ENCODE measurements around the gene MROH9.
"Not testable (repeated sequence)": the region's sequence is repeated elsewhere in the genome, so short reads cannot be mapped to it uniquely, and the experiment has no call there.

The MROH9 gene

GRCh38 chr1:170935231-170935630 is at the start of gene MROH9:
Gene MROH9 (plus strand): TSS chr1:170935534. CDS start chr1:170945557, 10,023 bp downstream.
- Mint-ChIP-seq H3K4me3 (no peak within 1 kb of the TSS), H3K9me3 (no peaks in the 10 kb centered on the region), H3K4me1 (ENCODE audit: low read depth) (no peaks in the 10 kb centered on the region), H3K36me3 (ENCODE audit: low read depth) (no peaks in the 10 kb centered on the region), H3K27ac (no peak within 1 kb of the TSS), H3K27me3 (ENCODE audit: low read depth) (peaks cover 5% of the 10 kb centered on the region)
- DNase-seq (ENCODE audit: low spot score) = no peak

DNA sequence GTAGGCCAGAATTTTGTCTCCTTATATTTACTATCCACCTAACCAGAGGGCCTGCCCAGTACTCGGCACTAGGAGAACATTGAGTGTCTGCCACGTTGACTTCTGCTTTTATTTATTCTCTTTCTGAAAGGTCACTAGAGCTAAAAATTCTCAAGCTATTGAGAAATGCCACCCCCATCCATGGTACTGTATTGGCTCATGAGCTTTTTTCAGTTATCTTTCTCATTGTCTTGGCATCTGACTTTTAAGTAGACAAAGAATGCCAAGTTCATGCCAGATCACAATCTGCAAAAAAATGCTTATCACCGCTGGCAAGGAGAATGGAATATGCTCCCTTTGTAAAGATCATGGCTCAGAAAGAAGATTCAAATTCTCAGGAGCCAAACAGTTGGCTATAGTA is 49.8 kb upstream of the MROH9 start:
- no peak overlapping the region for H3K4me3 Mint-ChIP-seq
- H3K27me3 Mint-ChIP-seq (ENCODE audit: low read depth) = peaks cover 2% of the 10 kb centered on the region
- no peak overlapping the region for H3K27ac Mint-ChIP-seq
- no peaks in the 10 kb centered on the region for H3K4me1 Mint-ChIP-seq (ENCODE audit: low read depth)
- no peak for DNase-seq (ENCODE audit: low spot score)
- no peaks in the 10 kb centered on the region for H3K36me3 Mint-ChIP-seq (ENCODE audit: low read depth)
- no peaks in the 10 kb centered on the region for H3K9me3 Mint-ChIP-seq

GRCh38 chr1:170886460-170886859 is 48.9 kb upstream of the MROH9 start:
- DNase-seq (ENCODE audit: low spot score) = no peak
- no peaks in the 10 kb centered on the region for H3K4me1 Mint-ChIP-seq (ENCODE audit: low read depth)
- no peaks in the 10 kb centered on the region for H3K9me3 Mint-ChIP-seq
- no peak overlapping the region for H3K4me3 Mint-ChIP-seq
- no peaks in the 10 kb centered on the region for H3K36me3 Mint-ChIP-seq (ENCODE audit: low read depth)
- H3K27me3 Mint-ChIP-seq (ENCODE audit: low read depth) = peaks cover 2% of the 10 kb centered on the region
- no peak overlapping the region for H3K27ac Mint-ChIP-seq

DNA sequence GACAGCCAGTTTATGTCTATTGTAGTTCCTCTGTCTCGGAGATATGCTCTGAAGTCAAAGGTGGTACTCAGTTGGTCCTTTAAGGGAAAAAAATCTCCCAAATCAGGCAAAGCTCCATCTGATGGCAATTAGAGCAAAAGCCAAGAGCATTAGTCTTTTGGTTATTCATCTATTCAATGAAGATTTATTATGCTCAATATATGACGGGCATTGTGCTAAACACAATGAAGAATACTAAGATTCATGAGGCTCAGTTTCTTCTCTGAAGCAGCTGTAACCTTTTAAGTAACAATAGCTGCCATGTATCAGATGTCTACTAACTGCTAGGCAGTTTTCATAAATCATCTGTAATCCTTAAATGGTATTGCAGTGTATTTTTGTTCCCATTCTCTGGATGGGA is 47.6 kb upstream of the MROH9 start:
- no peak for DNase-seq (ENCODE audit: low spot score)
- Mint-ChIP-seq H3K27me3 (ENCODE audit: low read depth) (no peaks in the 10 kb centered on the region), H3K4me3 (no peak overlapping the region), H3K4me1 (ENCODE audit: low read depth) (no peaks in the 10 kb centered on the region), H3K9me3 (no peaks in the 10 kb centered on the region), H3K36me3 (ENCODE audit: low read depth) (no peaks in the 10 kb centered on the region), H3K27ac (no peak overlapping the region)

- no peak for DNase-seq (ENCODE audit: low spot score)
- Mint-ChIP-seq H3K27ac (no peak overlapping the region), H3K36me3 (ENCODE audit: low read depth) (no peaks in the 10 kb centered on the region)
These were observed 43.5 kb upstream of the MROH9 start for GRCh38 chr1:170891872-170892271.

GRCh38 chr1:170893655-170894297 is 41.6 kb upstream of the MROH9 start:
- H3K27me3 Mint-ChIP-seq (ENCODE audit: low read depth) = no peaks in the 10 kb centered on the region
- no peak overlapping the region for H3K4me3 Mint-ChIP-seq

More at GRCh38 chr1:170891872-170892271, 43.5 kb upstream of the MROH9 start:
- Mint-ChIP-seq H3K27me3 (ENCODE audit: low read depth) (no peaks in the 10 kb centered on the region), H3K4me1 (ENCODE audit: low read depth) (no peaks in the 10 kb centered on the region), H3K9me3 (no peaks in the 10 kb centered on the region), H3K4me3 (no peak overlapping the region)

DNA sequence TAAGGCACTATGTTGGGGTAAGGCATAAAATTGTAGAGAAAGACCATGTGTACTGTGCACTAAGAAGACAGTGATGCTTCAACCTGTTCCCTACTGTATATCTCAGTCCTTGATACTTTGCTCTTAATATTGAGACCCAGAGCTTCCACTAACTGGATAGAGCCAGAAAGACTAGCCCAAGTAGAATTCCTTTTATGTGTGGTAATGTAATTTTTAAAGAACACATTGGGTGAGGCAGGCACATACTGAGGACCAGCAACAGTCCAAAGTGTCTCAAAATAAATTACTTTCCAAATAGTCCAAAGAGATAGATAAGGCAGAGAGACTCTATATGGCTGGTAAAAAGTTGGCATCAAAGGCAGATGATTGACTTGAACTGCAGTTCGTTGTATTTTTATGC is 31.4 kb upstream of the MROH9 start:
- H3K36me3 Mint-ChIP-seq (ENCODE audit: low read depth) = no peaks in the 10 kb centered on the region
- DNase-seq (ENCODE audit: low spot score) = no peak
- no peak overlapping the region for H3K27ac Mint-ChIP-seq
- H3K27me3 Mint-ChIP-seq (ENCODE audit: low read depth) = no peaks in the 10 kb centered on the region
- H3K4me3 Mint-ChIP-seq = no peak overlapping the region
- no peaks in the 10 kb centered on the region for H3K9me3 Mint-ChIP-seq
- H3K4me1 Mint-ChIP-seq (ENCODE audit: low read depth) = no peaks in the 10 kb centered on the region

More at GRCh38 chr1:170893655-170894297, 41.6 kb upstream of the MROH9 start:
- Mint-ChIP-seq H3K36me3 (ENCODE audit: low read depth) (no peaks in the 10 kb centered on the region), H3K27ac (no peak overlapping the region), H3K9me3 (no peaks in the 10 kb centered on the region), H3K4me1 (ENCODE audit: low read depth) (no peaks in the 10 kb centered on the region)
- DNase-seq (ENCODE audit: low spot score) = no peak

DNA sequence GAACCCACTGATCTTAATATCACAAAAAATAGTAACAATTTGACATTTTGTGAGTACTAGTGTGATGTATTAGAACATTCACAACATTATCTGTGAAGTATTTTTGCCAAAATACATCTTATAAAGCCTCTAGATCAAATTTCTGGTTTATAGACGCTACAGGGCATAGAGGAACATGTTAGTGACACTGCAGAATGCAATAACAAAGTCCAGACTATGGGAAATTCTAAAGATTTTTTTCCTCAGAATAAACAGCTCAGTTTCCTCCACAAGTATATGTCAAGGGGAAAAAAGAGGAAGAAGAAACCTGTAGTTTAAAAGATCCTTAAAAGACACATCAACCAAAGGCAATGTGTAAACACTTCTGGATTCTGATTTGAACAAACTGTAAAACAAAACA is 26.4 kb upstream of the MROH9 start:
- no peak overlapping the region for H3K27ac Mint-ChIP-seq

DNA sequence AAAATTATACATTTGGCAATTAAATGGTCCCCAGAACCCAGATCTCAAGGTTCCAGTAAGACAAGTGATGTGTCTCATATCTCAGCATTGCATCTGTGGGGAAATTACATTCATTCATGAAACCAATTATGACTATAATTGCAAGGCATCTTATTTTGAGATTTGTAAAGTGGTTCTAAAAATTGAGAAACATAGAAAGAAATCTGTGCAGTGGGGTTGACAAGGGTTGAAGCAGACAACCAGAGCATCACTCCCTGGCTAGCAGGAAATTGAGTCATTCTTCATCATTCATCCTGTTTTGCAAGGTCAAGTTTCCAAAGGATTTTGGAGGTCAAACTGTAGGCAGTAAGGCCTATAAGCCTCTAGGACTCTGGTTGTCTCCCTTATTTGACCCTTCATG is 25.1 kb upstream of the MROH9 start:
- DNase-seq (ENCODE audit: low spot score) = no peak
- H3K9me3 Mint-ChIP-seq = no peaks in the 10 kb centered on the region

More for the DNA sequence above, 26.4 kb upstream of the MROH9 start:
- Mint-ChIP-seq H3K36me3 (ENCODE audit: low read depth) (no peaks in the 10 kb centered on the region), H3K9me3 (no peaks in the 10 kb centered on the region), H3K4me1 (ENCODE audit: low read depth) (no peaks in the 10 kb centered on the region), H3K4me3 (no peak overlapping the region), H3K27me3 (ENCODE audit: low read depth) (no peaks in the 10 kb centered on the region)
- no peak for DNase-seq (ENCODE audit: low spot score)

DNA sequence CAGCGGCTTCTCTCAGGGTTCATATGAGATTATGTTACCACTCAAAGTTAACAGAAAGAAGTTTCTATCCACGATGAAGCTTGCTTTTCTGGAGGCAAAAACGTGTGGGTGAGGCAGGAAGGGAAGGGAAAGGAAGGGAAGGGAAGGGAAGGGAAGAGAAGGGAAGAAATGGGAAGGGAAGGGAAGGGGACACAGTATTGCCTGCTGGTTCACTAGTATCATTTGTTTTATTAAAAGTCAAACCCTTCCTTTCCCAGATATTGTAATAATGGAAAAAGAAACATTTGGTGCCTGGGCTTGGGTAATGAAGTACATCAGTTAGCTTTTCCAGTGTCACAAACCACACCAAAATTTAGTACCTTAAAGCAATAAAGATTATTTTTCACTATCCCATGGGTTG is 18.0 kb upstream of the MROH9 start:
- Mint-ChIP-seq H3K9me3 (peaks cover 18% of the 10 kb centered on the region), H3K27ac (no peak overlapping the region), H3K36me3 (ENCODE audit: low read depth) (no peaks in the 10 kb centered on the region), H3K27me3 (ENCODE audit: low read depth) (no peaks in the 10 kb centered on the region), H3K4me1 (ENCODE audit: low read depth) (no peaks in the 10 kb centered on the region), H3K4me3 (no peak overlapping the region)
- no peak for DNase-seq (ENCODE audit: low spot score)

More for the DNA sequence above, 25.1 kb upstream of the MROH9 start:
- Mint-ChIP-seq H3K27me3 (ENCODE audit: low read depth) (no peaks in the 10 kb centered on the region), H3K27ac (no peak overlapping the region), H3K4me1 (ENCODE audit: low read depth) (no peaks in the 10 kb centered on the region), H3K4me3 (no peak overlapping the region), H3K36me3 (ENCODE audit: low read depth) (no peaks in the 10 kb centered on the region)

- not testable (repeated sequence) for H3K27ac Mint-ChIP-seq; DNase-seq (ENCODE audit: low spot score); H3K27me3 Mint-ChIP-seq (ENCODE audit: low read depth); H3K36me3 Mint-ChIP-seq (ENCODE audit: low read depth); H3K4me1 Mint-ChIP-seq (ENCODE audit: low read depth); H3K4me3 Mint-ChIP-seq
- H3K9me3 Mint-ChIP-seq = peaks cover 19% of the 10 kb centered on the region
These were observed 10.7 kb upstream of the MROH9 start for GRCh38 chr1:170924656-170925055.

- H3K27me3 Mint-ChIP-seq (ENCODE audit: low read depth) = peaks cover 6% of the 10 kb centered on the region
- no peaks in the 10 kb centered on the region for H3K36me3 Mint-ChIP-seq (ENCODE audit: low read depth)
- H3K9me3 Mint-ChIP-seq = no peaks in the 10 kb centered on the region
- no peak overlapping the region for H3K27ac Mint-ChIP-seq
- DNase-seq (ENCODE audit: low spot score) = no peak
- H3K4me3 Mint-ChIP-seq = no peak overlapping the region
- no peaks in the 10 kb centered on the region for H3K4me1 Mint-ChIP-seq (ENCODE audit: low read depth)
These were observed 7.1 kb upstream of the MROH9 start for GRCh38 chr1:170927955-170928840.

DNA sequence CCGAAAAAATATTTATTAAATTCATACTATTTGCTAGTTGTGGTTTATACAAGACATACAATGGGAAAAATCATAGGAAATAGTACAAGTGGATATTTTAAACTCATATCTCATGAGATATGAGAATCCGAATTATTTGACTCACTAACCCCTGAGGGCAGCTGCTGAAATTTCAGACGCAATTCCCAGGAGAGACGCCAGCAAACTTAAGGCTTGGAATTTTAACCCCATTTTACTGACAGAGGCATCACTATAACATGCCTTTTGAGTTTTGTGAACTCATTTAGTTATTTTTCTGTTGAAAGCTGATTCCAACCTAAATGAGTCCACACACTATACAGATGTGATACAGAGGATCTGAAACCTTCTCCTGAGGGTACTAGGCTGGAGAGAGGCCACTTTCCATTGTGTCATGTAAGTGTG is 5.9 kb upstream of the MROH9 start:
- no peak for DNase-seq (ENCODE audit: low spot score)
- no peak overlapping the region for H3K27ac Mint-ChIP-seq
- no peaks in the 10 kb centered on the region for H3K36me3 Mint-ChIP-seq (ENCODE audit: low read depth)
- H3K4me3 Mint-ChIP-seq = no peak overlapping the region
- no peaks in the 10 kb centered on the region for H3K9me3 Mint-ChIP-seq
- H3K27me3 Mint-ChIP-seq (ENCODE audit: low read depth) = peaks cover 8% of the 10 kb centered on the region
- H3K4me1 Mint-ChIP-seq (ENCODE audit: low read depth) = no peaks in the 10 kb centered on the region

GRCh38 chr1:170929835-170930554 is 5.3 kb upstream of the MROH9 start:
- Mint-ChIP-seq H3K27ac (no peak overlapping the region), H3K4me1 (ENCODE audit: low read depth) (no peaks in the 10 kb centered on the region), H3K4me3 (no peak overlapping the region), H3K36me3 (ENCODE audit: low read depth) (no peaks in the 10 kb centered on the region), H3K27me3 (ENCODE audit: low read depth) (peaks cover 8% of the 10 kb centered on the region), H3K9me3 (no peaks in the 10 kb centered on the region)
- DNase-seq (ENCODE audit: low spot score) = no peak
